H1 (cell line): ENCODE results near the gene CCDC91. TPM values are rescaled to one million over a fixed set of nuclear protein-coding genes. Genes with fewer than 3 reads are reported as not detected.

ENCODE experiments used
- CTCF ChIA-PET: fragments of 300-600 bp; sonication (Branson Sonifier 250); formaldehyde crosslinking; loops from one replicate; lab custom pipeline; 2021; ENCODE audit not compliant: partially characterized antibody; lab: Charles Lee
- POLR2A ChIA-PET: fragments of 300-600 bp; sonication (Branson Sonifier 250); formaldehyde crosslinking; loops from one replicate; lab custom pipeline; 2021; ENCODE audit warnings: inconsistent platforms; ENCODE audit not compliant: partially characterized antibody; lab: Charles Lee
- DNase-seq, 2 experiments: peaks; one replicate each; pipeline versions ENCODE4 v3.0.0 to v3.0.0-alpha.2; 2010 to 2022; ENCODE audit warnings: low spot score in 2 of 2, low read depth in 1 of 2, mixed read lengths in 1 of 2
- FAIRE-seq: peaks from 2 replicates; lab custom pipeline; 2011; peaks lifted over from hg19 to GRCh38; lab: Jason Lieb, UNC
- H2AFZ ChIP-seq: 2 replicates; pipeline ENCODE4 v1.8.1; 2012; ENCODE audit warnings: low read length, inconsistent platforms
- H2AK5ac ChIP-seq: 2 replicates; pipeline ENCODE4 v1.6.1; 2013; ENCODE audit warnings: low read depth, low read length
- H2BK120ac ChIP-seq: replicated peaks from 2 replicates; pipeline ENCODE3; 2013; ENCODE audit warnings: low read depth, low read length, inconsistent platforms
- H2BK12ac ChIP-seq: 2 replicates; pipeline ENCODE4 v1.6.1; 2013; ENCODE audit warnings: low read depth, low read length
- H2BK15ac ChIP-seq: 2 replicates; pipeline ENCODE4 v1.6.1; 2013; ENCODE audit warnings: low read length
- H2BK20ac ChIP-seq: 2 replicates; pipeline ENCODE4 v1.6.1; 2013; ENCODE audit warnings: low read length
- H2BK5ac ChIP-seq: 2 replicates; pipeline ENCODE4 v1.6.1; 2013; ENCODE audit warnings: low read depth, low read length
- H3K14ac ChIP-seq: 2 replicates; pipeline ENCODE4 v1.6.1; 2013; ENCODE audit warnings: inconsistent platforms; ENCODE audit not compliant: insufficient read length
- H3K18ac ChIP-seq: 2 replicates; pipeline ENCODE4 v1.6.1; 2013; ENCODE audit warnings: low read length; ENCODE audit errors: extremely low read depth
- H3K23ac ChIP-seq: 2 replicates; pipeline ENCODE4 v1.6.1; 2013; ENCODE audit warnings: inconsistent platforms; ENCODE audit not compliant: insufficient read length
- H3K23me2 ChIP-seq: 2 replicates; pipeline ENCODE4 v1.6.1; 2013; ENCODE audit warnings: low read depth, low read length
- H3K27ac ChIP-seq: 2 replicates; pipeline ENCODE4 v1.6.1; 2011; ENCODE audit warnings: low read depth, low read length, inconsistent platforms
- H3K27me3 ChIP-seq, 4 experiments: replicated peaks in 1 of 4; 1 replicate in 1 of 4; 2 replicates in 3 of 4; pipeline versions ENCODE4 v1.6.1 to v1.8.1; 2011 to 2013; ENCODE audit warnings: low read length in 3 of 4, mild to moderate bottlenecking in 3 of 4, inconsistent platforms in 2 of 4, mixed read lengths in 2 of 4, moderate library complexity in 1 of 4; ENCODE audit not compliant: control insufficient read depth in 3 of 4, insufficient read depth in 3 of 4; ENCODE audit errors: extremely low read depth in 1 of 4
- H3K36me3 ChIP-seq, 4 experiments: 2 replicates each; pipeline versions ENCODE4 v1.6.1 to v1.8.1; 2011 to 2013; ENCODE audit warnings: mild to moderate bottlenecking in 4 of 4, low read length in 3 of 4, moderate library complexity in 2 of 4, control low read depth in 1 of 4, inconsistent platforms in 1 of 4; ENCODE audit not compliant: insufficient read depth in 4 of 4, control insufficient read depth in 2 of 4
- H3K4ac ChIP-seq: replicated peaks from 2 replicates; pipeline ENCODE3; 2013; ENCODE audit warnings: low read length, low read depth, mixed read lengths, inconsistent platforms; ENCODE audit not compliant: insufficient read length
- H3K4me1 ChIP-seq, 4 experiments: replicated peaks in 1 of 4; 1 replicate in 1 of 4; 2 replicates in 3 of 4; pipeline versions ENCODE4 v1.6.1 to v1.8.1; 2011 to 2013; ENCODE audit warnings: low read length in 3 of 4, inconsistent platforms in 2 of 4, mixed read lengths in 1 of 4; ENCODE audit not compliant: insufficient read depth in 4 of 4, control insufficient read depth in 3 of 4
- H3K4me2 ChIP-seq, 2 experiments: 2 replicates each; pipeline versions ENCODE4 v1.6.1 to v1.8.1; 2011 to 2013; ENCODE audit warnings: low read depth in 2 of 2, low read length in 2 of 2, control low read depth in 1 of 2, inconsistent platforms in 1 of 2, mild to moderate bottlenecking in 1 of 2; ENCODE audit not compliant: insufficient read depth in 1 of 2
- H3K4me3 ChIP-seq, 4 experiments: fragments of 200-600, 300-600 bp in 1 of 4; sonication (generic), shearing (Covaris generic), sonication (Bioruptor Twin) in 1 of 4; 2 replicates each; pipeline versions ENCODE4 v1.5.1 to v1.8.1; 2011 to 2016; ENCODE audit warnings: low read length in 4 of 4, low read depth in 3 of 4, control low read depth in 2 of 4, inconsistent platforms in 2 of 4, mild to moderate bottlenecking in 2 of 4, mixed read lengths in 1 of 4, moderate library complexity in 1 of 4; ENCODE audit not compliant: insufficient read depth in 2 of 4; ENCODE audit errors: extremely low read depth in 1 of 4
- H3K56ac ChIP-seq: replicated peaks from 2 replicates; pipeline ENCODE3; 2013; ENCODE audit warnings: low read depth, mild to moderate bottlenecking, mixed read lengths, low read length, inconsistent platforms; ENCODE audit not compliant: insufficient read length
- H3K79me1 ChIP-seq: 2 replicates; pipeline ENCODE4 v1.6.1; 2013; ENCODE audit warnings: low read depth, low read length, control low read depth
- H3K79me2 ChIP-seq, 2 experiments: 2 replicates each; pipeline versions ENCODE4 v1.6.1 to v1.8.1; 2012 to 2013; ENCODE audit warnings: low read length in 2 of 2, mild to moderate bottlenecking in 2 of 2, inconsistent platforms in 1 of 2; ENCODE audit not compliant: insufficient read depth in 2 of 2, control insufficient read depth in 1 of 2
- H3K9ac ChIP-seq, 4 experiments: replicated peaks in 1 of 4; 1 replicate in 1 of 4; 2 replicates in 3 of 4; pipeline versions ENCODE4 v1.6.1 to v1.8.1; 2011 to 2013; ENCODE audit warnings: low read depth in 3 of 4, low read length in 3 of 4, control low read depth in 2 of 4, mild to moderate bottlenecking in 2 of 4, moderate library complexity in 2 of 4, inconsistent platforms in 1 of 4; ENCODE audit errors: extremely low read depth in 1 of 4
- H3K9me3 ChIP-seq, 2 experiments: 2 replicates each; pipeline versions ENCODE4 v1.6.1 to v1.8.1; 2012 to 2013; ENCODE audit warnings: mild to moderate bottlenecking in 2 of 2, moderate library complexity in 2 of 2, control low read depth in 1 of 2, inconsistent platforms in 1 of 2, low read depth in 1 of 2, low read length in 1 of 2, mixed read lengths in 1 of 2; ENCODE audit not compliant: insufficient read depth in 2 of 2
- H4K20me1 ChIP-seq, 2 experiments: replicated peaks in 1 of 2; 2 replicates each; pipeline versions ENCODE3 to v1.8.1; 2011 to 2013; ENCODE audit warnings: inconsistent platforms in 2 of 2, low read length in 2 of 2, mild to moderate bottlenecking in 1 of 2; ENCODE audit not compliant: insufficient read depth in 2 of 2, control insufficient read depth in 1 of 2
- H4K5ac ChIP-seq: 2 replicates; pipeline ENCODE4 v1.6.1; 2013; ENCODE audit warnings: low read length, low read depth, mixed read lengths, inconsistent platforms; ENCODE audit not compliant: insufficient read length
- H4K8ac ChIP-seq: 2 replicates; pipeline ENCODE4 v1.8.0; 2013; ENCODE audit warnings: mild to moderate bottlenecking, moderate library complexity, low read length, inconsistent platforms; ENCODE audit not compliant: insufficient read depth; ENCODE audit errors: extremely low read depth
- H4K91ac ChIP-seq: replicated peaks from 2 replicates; pipeline ENCODE3; 2013; ENCODE audit warnings: low read length, mixed read lengths, inconsistent platforms; ENCODE audit not compliant: insufficient read length
- CBX8 ChIP-seq: fragments of 300-800, 300-1000 bp; sonication (generic); IDR thresholded peaks from 2 replicates; pipeline ENCODE4 v1.7.1; 2016; ENCODE audit warnings: low read depth, low read length, borderline replicate concordance
- CEBPB ChIP-seq: IDR thresholded peaks from 2 replicates; pipeline ENCODE4 v1.6.1; 2012; ENCODE audit warnings: low read depth, low read length
- CREB1 ChIP-seq: IDR thresholded peaks from 2 replicates; pipeline ENCODE4 v1.6.1; 2012; ENCODE audit warnings: inconsistent platforms
- CTBP2 ChIP-seq: IDR thresholded peaks from 2 replicates; pipeline ENCODE4 v1.7.0; 2011; ENCODE audit warnings: borderline replicate concordance, mild to moderate bottlenecking, moderate library complexity, mixed read lengths, low read length; ENCODE audit not compliant: insufficient read depth, insufficient read length
- E2F6 ChIP-seq: IDR thresholded peaks from 2 replicates; pipeline ENCODE4 v1.6.1; 2012; ENCODE audit warnings: inconsistent platforms
- EGR1 ChIP-seq: IDR thresholded peaks from 2 replicates; pipeline ENCODE4 v1.6.1; 2011; ENCODE audit warnings: low read depth, low read length, borderline replicate concordance
- EZH2 ChIP-seq: fragments of 200-600 bp; sonication (generic); IDR thresholded peaks from 2 replicates; pipeline ENCODE4 v1.7.1; 2012; ENCODE audit warnings: low read depth, mild to moderate bottlenecking, moderate library complexity, low read length, inconsistent platforms; ENCODE audit not compliant: severe bottlenecking
- GABPA ChIP-seq: IDR thresholded peaks from 2 replicates; pipeline ENCODE4 v1.6.1; 2011; ENCODE audit warnings: mild to moderate bottlenecking, low read length, moderate library complexity, borderline replicate concordance; ENCODE audit not compliant: insufficient read depth
- JUND ChIP-seq: IDR thresholded peaks from 2 replicates; pipeline ENCODE4 v1.6.1; 2011; ENCODE audit warnings: mild to moderate bottlenecking, improper control_type of control experiment, low read length
- RNF2 ChIP-seq: fragments of 200-900, 300-1000 bp; sonication (generic); IDR thresholded peaks from 2 replicates; pipeline ENCODE4 v1.7.1; 2016; ENCODE audit warnings: borderline replicate concordance, low read depth, mild to moderate bottlenecking, antibody characterized with exemption, low read length; ENCODE audit not compliant: poor library complexity, severe bottlenecking; ENCODE audit errors: missing control alignments
- RXRA ChIP-seq: IDR thresholded peaks from 2 replicates; pipeline ENCODE4 v1.6.1; 2011; ENCODE audit warnings: low read depth, mild to moderate bottlenecking, low read length, moderate library complexity; ENCODE audit not compliant: insufficient read depth
- SP2 ChIP-seq: IDR thresholded peaks from 2 replicates; pipeline ENCODE4 v1.6.1; 2012; ENCODE audit warnings: mild to moderate bottlenecking, low read length, inconsistent platforms
- USF2 ChIP-seq: IDR thresholded peaks from 2 replicates; pipeline ENCODE4 v1.6.1; 2011; ENCODE audit warnings: low read length, improper control_type of control experiment
- ZNF274 ChIP-seq: IDR thresholded peaks from 2 replicates; pipeline ENCODE4 v1.7.0; 2012; ENCODE audit warnings: low read length, borderline replicate concordance; ENCODE audit errors: extremely low read depth
- polyA plus RNA-seq, 7 experiments: library from polyadenylated mRNA; depleted of rRNA in 3 of 7; stranded (reverse) in 5 of 7; unstranded in 2 of 7; fragments of >200 nt in 5 of 7; fragments of 200-250 nt in 2 of 7; gene quantifications; 1 replicate in 5 of 7; 2 replicates in 1 of 7; 4 replicates in 1 of 7; pipeline versions ENCODE4 v1.2.1 to v1.2.3, GENCODE V29; 2011 to 2013; ENCODE audit warnings: missing spikeins in 2 of 7, mixed read lengths in 2 of 7
- total RNA-seq: library from RNA; stranded (reverse); fragmentation: NEBNext Ultra II Directional; extraction: Animal tissue kit (Norgen Biotek cat#: 25700); gene quantifications from 2 replicates; pipeline ENCODE4 v1.2.1, GENCODE V29; 2021

Gene CCDC91
- total and polyA plus RNA-seq, 2 of the 8 experiments (the other 6 are each of a cell fraction or from before 2014, with no cell fraction given) = 8.6 to 23.1 TPM

DNA sequence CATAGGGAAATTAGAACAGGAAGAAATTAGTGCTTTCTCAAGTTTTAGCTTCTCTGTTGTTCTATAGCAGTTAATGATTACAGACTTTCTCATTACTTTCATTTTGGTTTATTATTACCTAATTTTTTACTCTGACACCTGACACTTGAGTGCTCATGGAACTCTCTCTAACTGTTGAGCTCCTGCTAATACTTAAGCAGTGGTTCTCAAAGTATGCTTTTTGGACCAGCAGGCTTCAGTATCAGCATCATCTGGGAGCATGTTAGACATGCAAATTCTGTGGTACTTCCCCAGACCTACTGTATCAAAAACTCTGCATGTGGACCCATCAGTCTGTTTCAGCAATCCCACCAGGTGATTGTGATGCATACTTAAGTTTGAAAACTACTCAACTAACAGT lies 235.3 kb downstream of the CCDC91 start:
- no peaks in the 10 kb centered on the region for H4K20me1 ChIP-seq
- H3K9me3 ChIP-seq = peaks cover 0 to 3% of the 10 kb centered on the region in 2 experiments; a peak in 1 of 4 replicates
- H3K23me2 ChIP-seq = no peaks in the 10 kb centered on the region
- ChIA-PET POLR2A (no interaction called here), CTCF (no interaction called here)
- H2AFZ ChIP-seq = no peak overlapping the region
- no peak for DNase-seq
- no peak overlapping the region for H2BK12ac ChIP-seq
- no peak overlapping the region for H3K14ac ChIP-seq
- no peak overlapping the region for H2BK120ac ChIP-seq
- H3K4me2 ChIP-seq = no peak overlapping the region
- H2BK5ac ChIP-seq = no peak overlapping the region
- no peak overlapping the region for H4K8ac ChIP-seq
- no peak overlapping the region for H2BK15ac ChIP-seq
- H3K79me1 ChIP-seq = no peaks in the 10 kb centered on the region
- no peaks in the 10 kb centered on the region for H3K79me2 ChIP-seq
- H2BK20ac ChIP-seq = no peak overlapping the region
- no peak overlapping the region for H3K4me3 ChIP-seq
- no peak overlapping the region for H2AK5ac ChIP-seq
- H3K4me1 ChIP-seq = peaks cover 0 to 2% (median 0%) of the 10 kb centered on the region in 4 experiments; a peak in 1 of 7 replicates
- no peak overlapping the region for H3K4ac ChIP-seq
- H3K27ac ChIP-seq = no peak overlapping the region
- no peaks in the 10 kb centered on the region for H3K36me3 ChIP-seq
- no peaks in the 10 kb centered on the region for H3K27me3 ChIP-seq
- H3K9ac ChIP-seq = no peak overlapping the region
- no peak overlapping the region for H3K56ac ChIP-seq
- H3K23ac ChIP-seq = no peak overlapping the region
- no peak overlapping the region for H4K5ac ChIP-seq
- FAIRE-seq = no peak
- no peak overlapping the region for H3K18ac ChIP-seq
- no peak overlapping the region for H4K91ac ChIP-seq
- no peak for TF ChIP-seq CEBPB
- no peak for TF ChIP-seq CTBP2
- no peak for TF ChIP-seq EZH2
- no peak for TF ChIP-seq CBX8
- no peak for TF ChIP-seq RXRA
- TF ChIP-seq GABPA = no peak
- no peak for TF ChIP-seq ZNF274
- no peak for TF ChIP-seq CREB1
- TF ChIP-seq SP2 = no peak
- no peak for TF ChIP-seq EGR1
- no peak for TF ChIP-seq RNF2
- no peak for TF ChIP-seq USF2
- TF ChIP-seq E2F6 = no peak
- no peak for TF ChIP-seq JUND
